ENCODE results near the gene NACA. TPM values are rescaled to one million over a fixed set of nuclear protein-coding genes. Genes with fewer than 3 reads are reported as not detected.

The NACA gene
- polyA plus RNA-seq, 1 experiment = 723 TPM

- DNase-seq (ENCODE audit: low read depth, low spot score) = no peak
- POLR2A ChIA-PET = interaction anchor here (1.3 to 1.5 kb wide), 3 partner anchors 8 to 80 kb away, joined by 3 to 14 read pairs (median 4); partner anchors contain the start of genes NACA and PTGES3
- Histone ChIP-seq H3K4me3 (ENCODE audit: low read depth, low read length) (no peak overlapping the region), H3K27ac (ENCODE audit: low read depth, low read length) (no peak overlapping the region), H3K27me3 (ENCODE audit: control insufficient read depth, insufficient read depth, low read length) (no peaks in the 10 kb centered on the region), H3K9me3 (ENCODE audit: control insufficient read depth, insufficient read depth, low read length) (no peaks in the 10 kb centered on the region)
- TF ChIP-seq CTCF (IDR thresholded peaks at IDR 0.05; ENCODE audit: low read depth, low read length) = no peak
- CTCF ChIA-PET = interaction anchor here (1.5 kb wide), 1 partner anchor 81 kb away, joined by 4 read pairs; no protein-coding TSS in a partner anchor
Observed at GRCh38 chr12:56716933-56717880, 7.9 kb downstream of the NACA start.

GRCh38 chr12:56716458-56716857 lies 8.6 kb downstream of the NACA start:
- Histone ChIP-seq H3K27me3 (ENCODE audit: control insufficient read depth, insufficient read depth, low read length) (no peaks in the 10 kb centered on the region), H3K27ac (ENCODE audit: low read depth, low read length) (peak overlapping the region; percentile 31), H3K9me3 (ENCODE audit: control insufficient read depth, insufficient read depth, low read length) (no peaks in the 10 kb centered on the region), H3K4me3 (ENCODE audit: low read depth, low read length) (no peak overlapping the region)
- DNase-seq (ENCODE audit: low read depth, low spot score) = no peak
- ChIA-PET CTCF (interaction anchor here (1.5 kb wide), 1 partner anchor 80 kb away, joined by 4 read pairs; no protein-coding TSS in a partner anchor), POLR2A (interaction anchor here (1.3 to 1.5 kb wide), 3 partner anchors 9 to 80 kb away, joined by 3 to 14 read pairs (median 4); partner anchors contain the start of genes NACA and PTGES3)
- no peak for TF ChIP-seq CTCF (IDR thresholded peaks at IDR 0.05; ENCODE audit: low read depth, low read length)

GRCh38 chr12:56715798-56716197 lies 9.3 kb downstream of the NACA start:
- ChIA-PET CTCF (no interaction called here), POLR2A (interaction anchor here (1.3 kb wide), 1 partner anchor 79 kb away, joined by 3 read pairs; no protein-coding TSS in a partner anchor)
- no peak overlapping the region for H3K27ac ChIP-seq (ENCODE audit: low read depth, low read length)
- H3K27me3 ChIP-seq (ENCODE audit: control insufficient read depth, insufficient read depth, low read length) = no peaks in the 10 kb centered on the region
- TF ChIP-seq CTCF (IDR thresholded peaks at IDR 0.05; ENCODE audit: low read depth, low read length) = no peak
- no peak overlapping the region for H3K4me3 ChIP-seq (ENCODE audit: low read depth, low read length)
- no peak for DNase-seq (ENCODE audit: low read depth, low spot score)
- no peaks in the 10 kb centered on the region for H3K9me3 ChIP-seq (ENCODE audit: control insufficient read depth, insufficient read depth, low read length)

GRCh38 chr12:56714431-56714929 lies 10.6 kb downstream of the NACA start:
- no peak for DNase-seq (ENCODE audit: low read depth, low spot score)
- H3K9me3 ChIP-seq (ENCODE audit: control insufficient read depth, insufficient read depth, low read length) = no peaks in the 10 kb centered on the region
- no peak for TF ChIP-seq CTCF (IDR thresholded peaks at IDR 0.05; ENCODE audit: low read depth, low read length)
- H3K27ac ChIP-seq (ENCODE audit: low read depth, low read length) = no peak overlapping the region
- no peak overlapping the region for H3K4me3 ChIP-seq (ENCODE audit: low read depth, low read length)
- ChIA-PET POLR2A (interaction anchor here (0.8 kb wide), 1 partner anchor 9 kb away, joined by 3 read pairs; no protein-coding TSS in a partner anchor), CTCF (interaction anchor here (1.2 kb wide), 1 partner anchor 28 kb away, joined by 3 read pairs; no protein-coding TSS in a partner anchor)
- no peaks in the 10 kb centered on the region for H3K27me3 ChIP-seq (ENCODE audit: control insufficient read depth, insufficient read depth, low read length)

- ChIA-PET POLR2A (no interaction called here), CTCF (no interaction called here)
- DNase-seq (ENCODE audit: low read depth, low spot score) = no peak
- no peak for TF ChIP-seq CTCF (IDR thresholded peaks at IDR 0.05; ENCODE audit: low read depth, low read length)
- H3K27me3 ChIP-seq (ENCODE audit: control insufficient read depth, insufficient read depth, low read length) = no peaks in the 10 kb centered on the region
- no peaks in the 10 kb centered on the region for H3K9me3 ChIP-seq (ENCODE audit: control insufficient read depth, insufficient read depth, low read length)
- H3K4me3 ChIP-seq (ENCODE audit: low read depth, low read length) = no peak overlapping the region
- H3K27ac ChIP-seq (ENCODE audit: low read depth, low read length) = no peak overlapping the region
Observed at GRCh38 chr12:56713345-56713744, 11.8 kb downstream of the NACA start.

Data from AG04450 (cell line).